Measurements from ENCODE around the gene ARMC6. TPM values are rescaled to one million over a fixed set of nuclear protein-coding genes. Genes with fewer than 3 reads are reported as not detected.

ARMC6 gene
- total and polyA plus RNA-seq, 4 donors, result 8.8 to 13.2 (median 12.4) TPM

DNA sequence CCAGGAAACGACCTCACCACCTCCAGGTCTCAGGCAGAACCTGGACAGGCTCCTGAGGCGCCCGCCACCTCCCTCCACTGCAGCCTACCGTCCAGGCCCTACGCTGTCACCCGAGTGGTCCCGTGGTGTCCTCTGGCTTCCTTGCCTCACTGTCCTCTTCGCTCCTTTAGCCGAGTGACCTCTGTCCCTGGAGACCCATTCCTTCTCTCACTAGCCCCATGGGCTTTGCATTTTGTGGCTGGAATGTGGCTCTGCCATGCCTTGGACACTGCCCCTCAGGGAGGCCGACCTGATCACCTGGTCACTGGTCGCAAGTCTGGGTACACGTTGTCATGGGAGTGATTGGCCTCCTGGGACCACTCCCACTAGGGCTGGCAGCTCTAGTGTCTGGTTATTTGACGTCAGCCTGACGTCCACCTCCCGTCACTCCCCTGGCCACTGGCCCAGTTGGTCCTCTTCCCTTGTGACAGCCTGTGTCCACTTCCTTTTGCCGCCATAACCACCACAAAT, 48.3 kb downstream of the ARMC6 start:
- H3K27me3 ChIP-seq (ENCODE audit: control insufficient read depth in 1 of 2, insufficient read depth in 2 of 2, low read length in 1 of 2), result no peaks in the 10 kb centered on the region
- no peak for DNase-seq
- ATAC-seq (ENCODE audit: low FRiP score), result no peak
- H3K27ac ChIP-seq (ENCODE audit: low read depth in 1 of 2, low read length in 2 of 2), result no peak overlapping the region
- WGBS, 2 donors, result 67 to 72% methylated on average over 16 of the region's 16 CpGs
- no peaks in the 10 kb centered on the region for H3K9me3 ChIP-seq (ENCODE audit: control insufficient read depth, low read length)
- H3K36me3 ChIP-seq (ENCODE audit: control insufficient read depth in 1 of 2, insufficient read depth in 2 of 2, low read length in 1 of 2), result no peaks in the 10 kb centered on the region
- no peaks in the 10 kb centered on the region for H3K4me1 ChIP-seq (ENCODE audit: control insufficient read depth in 1 of 2, insufficient read depth in 2 of 2, low read length in 2 of 2)
- intact Hi-C loops (cut with DNase I), result no loop called here
- no peak overlapping the region for H3K4me3 ChIP-seq (ENCODE audit: low read length in 2 of 2)

DNA sequence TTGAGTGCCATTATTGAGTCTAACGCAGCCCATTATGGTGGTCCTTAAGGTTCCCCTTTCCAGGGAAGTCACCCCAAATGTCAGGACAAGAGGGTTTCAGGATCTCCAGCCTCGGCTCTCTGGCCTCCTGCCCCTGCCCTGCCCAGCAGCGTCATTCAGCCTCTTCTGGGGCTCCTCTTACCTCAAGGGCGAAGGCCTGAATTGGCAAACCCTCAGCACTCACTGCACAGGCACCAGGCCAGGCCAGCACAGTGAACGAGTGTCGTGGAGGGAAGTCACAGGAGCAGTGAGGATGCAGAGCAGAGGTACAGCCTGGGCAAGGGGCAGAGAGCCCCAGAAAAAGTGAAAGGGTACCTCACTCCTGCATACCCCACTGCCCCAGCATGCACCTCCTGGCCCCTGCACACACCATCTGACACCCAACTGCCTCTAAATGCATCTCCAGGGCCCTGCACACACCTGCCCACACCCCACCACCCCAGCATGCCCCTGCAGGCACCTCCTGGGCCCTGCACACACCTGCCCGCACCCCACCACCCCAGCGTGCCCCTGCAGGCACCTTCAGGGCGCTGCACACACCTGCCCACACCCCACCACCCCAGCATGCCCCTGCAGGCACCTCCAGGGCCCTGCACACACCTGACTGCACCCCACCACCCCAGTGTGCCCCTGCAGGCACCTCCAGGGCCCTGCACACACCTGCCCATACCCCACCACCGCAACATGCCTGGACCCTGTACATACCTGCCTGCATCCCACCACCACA, 50.2 kb downstream of the ARMC6 start:
- Histone ChIP-seq H3K9me3 (ENCODE audit: control insufficient read depth, low read length) (no peaks in the 10 kb centered on the region), H3K4me1 (ENCODE audit: control insufficient read depth in 1 of 2, insufficient read depth in 2 of 2, low read length in 2 of 2) (no peaks in the 10 kb centered on the region), H3K27ac (ENCODE audit: low read depth in 1 of 2, low read length in 2 of 2) (no peak overlapping the region), H3K27me3 (ENCODE audit: control insufficient read depth in 1 of 2, insufficient read depth in 2 of 2, low read length in 1 of 2) (no peaks in the 10 kb centered on the region), H3K36me3 (ENCODE audit: control insufficient read depth in 1 of 2, insufficient read depth in 2 of 2, low read length in 1 of 2) (no peaks in the 10 kb centered on the region), H3K4me3 (ENCODE audit: low read length in 2 of 2) (no peak overlapping the region)
- intact Hi-C loops (cut with DNase I), result no loop called here
- 87 to 89% methylated on average over 10 of the region's 10 CpGs for WGBS, 2 donors
- ATAC-seq (ENCODE audit: low FRiP score) (no peak), DNase-seq (no peak)

GRCh38 chr19:19087676-19088075, 54.3 kb downstream of the ARMC6 start:
- 86 to 94% methylated on average over 2 of the region's 2 CpGs for WGBS, 2 donors
- intact Hi-C loops (cut with DNase I), result no loop called here
- H3K4me1 ChIP-seq (ENCODE audit: control insufficient read depth in 1 of 2, insufficient read depth in 2 of 2, low read length in 2 of 2), result no peaks in the 10 kb centered on the region
- H3K36me3 ChIP-seq (ENCODE audit: control insufficient read depth in 1 of 2, insufficient read depth in 2 of 2, low read length in 1 of 2), result no peaks in the 10 kb centered on the region
- ATAC-seq (ENCODE audit: low FRiP score) (no peak), DNase-seq (no peak)
- no peak overlapping the region for H3K4me3 ChIP-seq (ENCODE audit: low read length in 2 of 2)
- H3K9me3 ChIP-seq (ENCODE audit: control insufficient read depth, low read length), result no peaks in the 10 kb centered on the region
- no peak overlapping the region for H3K27ac ChIP-seq (ENCODE audit: low read depth in 1 of 2, low read length in 2 of 2)
- H3K27me3 ChIP-seq (ENCODE audit: control insufficient read depth in 1 of 2, insufficient read depth in 2 of 2, low read length in 1 of 2), result no peaks in the 10 kb centered on the region

DNA sequence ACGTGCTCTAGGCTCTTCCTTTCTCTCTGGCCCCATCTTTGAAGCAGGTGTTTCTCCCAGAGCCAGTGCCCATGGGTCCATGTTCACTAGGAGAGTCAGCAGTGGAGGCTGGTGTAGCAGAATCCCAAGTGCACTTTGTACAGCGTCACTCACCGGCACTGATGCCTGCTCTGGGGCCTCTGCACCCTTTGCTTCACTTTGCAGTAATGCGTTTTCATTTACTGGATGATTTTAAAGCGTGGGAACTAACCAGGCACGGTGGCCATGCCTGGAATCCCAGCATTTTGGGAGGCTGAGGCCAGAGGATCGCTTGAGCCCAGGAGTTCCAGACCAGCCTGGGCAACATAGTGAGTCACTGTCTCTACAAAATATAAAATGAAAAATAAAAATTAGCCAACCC, 61.1 kb downstream of the ARMC6 start:
- Histone ChIP-seq H3K4me1 (ENCODE audit: control insufficient read depth in 1 of 2, insufficient read depth in 2 of 2, low read length in 2 of 2) (no peaks in the 10 kb centered on the region), H3K27me3 (ENCODE audit: control insufficient read depth in 1 of 2, insufficient read depth in 2 of 2, low read length in 1 of 2) (no peaks in the 10 kb centered on the region), H3K36me3 (ENCODE audit: control insufficient read depth in 1 of 2, insufficient read depth in 2 of 2, low read length in 1 of 2) (peaks cover 2 to 4% of the 10 kb centered on the region in 2 donors), H3K27ac (ENCODE audit: low read depth in 1 of 2, low read length in 2 of 2) (no peak overlapping the region), H3K9me3 (ENCODE audit: control insufficient read depth, low read length) (no peaks in the 10 kb centered on the region), H3K4me3 (ENCODE audit: low read length in 2 of 2) (no peak overlapping the region)
- WGBS, 2 donors, result 89 to 91% methylated on average over 7 of the region's 7 CpGs
- intact Hi-C loops (cut with DNase I), result no loop called here
- ATAC-seq (ENCODE audit: low FRiP score) (no peak), DNase-seq (no peak)

- H3K27ac ChIP-seq (ENCODE audit: low read depth in 1 of 2, low read length in 2 of 2), result no peak overlapping the region
- no peaks in the 10 kb centered on the region for H3K4me1 ChIP-seq (ENCODE audit: control insufficient read depth in 1 of 2, insufficient read depth in 2 of 2, low read length in 2 of 2)
- WGBS, 2 donors, result 84% methylated on average over 11 of the region's 11 CpGs
- intact Hi-C loops (cut with DNase I), result no loop called here
- DNase-seq (no peak), ATAC-seq (ENCODE audit: low FRiP score) (no peak)
- no peak overlapping the region for H3K4me3 ChIP-seq (ENCODE audit: low read length in 2 of 2)
- H3K27me3 ChIP-seq (ENCODE audit: control insufficient read depth in 1 of 2, insufficient read depth in 2 of 2, low read length in 1 of 2), result no peaks in the 10 kb centered on the region
- H3K9me3 ChIP-seq (ENCODE audit: control insufficient read depth, low read length), result no peaks in the 10 kb centered on the region
- peaks cover 4% of the 10 kb centered on the region in 2 donors for H3K36me3 ChIP-seq (ENCODE audit: control insufficient read depth in 1 of 2, insufficient read depth in 2 of 2, low read length in 1 of 2)
Measured at GRCh38 chr19:19095691-19096090, 62.3 kb downstream of the ARMC6 start.

DNA sequence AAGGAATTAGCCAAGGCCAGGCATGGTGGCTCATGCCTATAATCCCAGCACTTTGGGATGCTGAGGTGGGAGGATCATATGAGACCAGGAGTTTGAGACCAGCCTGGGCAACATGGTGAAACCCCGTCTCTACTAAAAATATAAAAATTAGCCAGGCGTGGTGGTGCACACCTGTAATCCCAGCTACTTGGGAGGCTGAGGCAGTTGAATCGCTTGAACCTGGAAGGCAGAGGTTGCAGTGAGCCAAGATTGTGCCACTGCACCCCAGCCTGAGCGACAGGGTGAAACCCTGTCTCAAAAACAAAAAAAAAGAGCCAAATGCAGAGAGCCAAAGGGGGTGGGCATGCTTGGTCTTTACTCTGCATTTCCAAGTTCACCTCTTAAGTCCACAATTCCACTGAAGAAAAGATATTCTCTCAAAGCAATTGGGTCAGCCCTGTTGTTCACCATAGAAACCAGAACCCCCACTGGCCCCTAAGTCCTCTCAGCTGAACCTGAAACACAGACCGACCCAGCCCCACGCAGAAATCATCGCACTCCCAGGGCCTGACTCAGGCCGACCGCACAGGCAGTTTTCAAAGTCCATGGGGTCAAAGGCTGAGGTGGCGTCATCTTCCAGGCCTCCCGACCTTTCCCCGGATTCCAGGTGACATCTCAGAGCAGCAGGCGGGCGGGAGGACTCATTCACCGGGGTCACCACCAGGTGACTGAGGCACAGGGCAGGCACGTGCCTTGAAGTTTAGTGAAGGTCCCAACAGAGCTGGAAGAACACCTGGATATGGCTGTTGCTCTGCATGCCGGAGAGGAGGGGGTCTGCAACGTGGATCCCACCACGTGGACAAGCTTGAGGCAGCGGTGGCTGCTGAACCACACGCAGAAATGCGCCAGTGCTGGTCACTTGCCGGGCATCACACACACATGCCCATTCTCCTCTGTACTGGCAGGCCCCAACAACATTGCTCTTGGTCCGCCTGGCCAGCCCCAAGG, 63.5 kb downstream of the ARMC6 start:
- Histone ChIP-seq H3K27me3 (ENCODE audit: control insufficient read depth in 1 of 2, insufficient read depth in 2 of 2, low read length in 1 of 2) (no peaks in the 10 kb centered on the region), H3K9me3 (ENCODE audit: control insufficient read depth, low read length) (no peaks in the 10 kb centered on the region), H3K36me3 (ENCODE audit: control insufficient read depth in 1 of 2, insufficient read depth in 2 of 2, low read length in 1 of 2) (peaks cover 4% of the 10 kb centered on the region in 2 donors), H3K4me3 (ENCODE audit: low read length in 2 of 2) (no peak overlapping the region), H3K27ac (ENCODE audit: low read depth in 1 of 2, low read length in 2 of 2) (no peak overlapping the region), H3K4me1 (ENCODE audit: control insufficient read depth in 1 of 2, insufficient read depth in 2 of 2, low read length in 2 of 2) (no peaks in the 10 kb centered on the region)
- DNase-seq (no peak), ATAC-seq (ENCODE audit: low FRiP score) (no peak)
- intact Hi-C loops (cut with DNase I), result no loop called here
- 93 to 95% methylated on average over 24 of the region's 24 CpGs for WGBS, 2 donors

GRCh38 chr19:19098084-19098702, 64.8 kb downstream of the ARMC6 start:
- no peaks in the 10 kb centered on the region for H3K4me1 ChIP-seq (ENCODE audit: control insufficient read depth in 1 of 2, insufficient read depth in 2 of 2, low read length in 2 of 2)
- H3K9me3 ChIP-seq (ENCODE audit: control insufficient read depth, low read length), result no peaks in the 10 kb centered on the region
- DNase-seq (no peak), ATAC-seq (ENCODE audit: low FRiP score) (no peak)
- no peaks in the 10 kb centered on the region for H3K27me3 ChIP-seq (ENCODE audit: control insufficient read depth in 1 of 2, insufficient read depth in 2 of 2, low read length in 1 of 2)
- H3K36me3 ChIP-seq (ENCODE audit: control insufficient read depth in 1 of 2, insufficient read depth in 2 of 2, low read length in 1 of 2), result peaks cover 4% of the 10 kb centered on the region in 2 donors
- WGBS, 2 donors, result 80 to 82% methylated on average over 9 of the region's 9 CpGs
- intact Hi-C loops (cut with DNase I), result no loop called here
- H3K4me3 ChIP-seq (ENCODE audit: low read length in 2 of 2), result no peak overlapping the region
- H3K27ac ChIP-seq (ENCODE audit: low read depth in 1 of 2, low read length in 2 of 2), result no peak overlapping the region

GRCh38 chr19:19098703-19099632, 65.6 kb downstream of the ARMC6 start:
- 83 to 85% methylated on average over 18 of the region's 18 CpGs for WGBS, 2 donors
- Histone ChIP-seq H3K9me3 (ENCODE audit: control insufficient read depth, low read length) (no peaks in the 10 kb centered on the region), H3K4me1 (ENCODE audit: control insufficient read depth in 1 of 2, insufficient read depth in 2 of 2, low read length in 2 of 2) (no peaks in the 10 kb centered on the region), H3K36me3 (ENCODE audit: control insufficient read depth in 1 of 2, insufficient read depth in 2 of 2, low read length in 1 of 2) (peaks cover 4% of the 10 kb centered on the region in 2 donors), H3K27ac (ENCODE audit: low read depth in 1 of 2, low read length in 2 of 2) (no peak overlapping the region), H3K27me3 (ENCODE audit: control insufficient read depth in 1 of 2, insufficient read depth in 2 of 2, low read length in 1 of 2) (no peaks in the 10 kb centered on the region), H3K4me3 (ENCODE audit: low read length in 2 of 2) (no peak overlapping the region)
- intact Hi-C loops (cut with DNase I), result no loop called here
- ATAC-seq (ENCODE audit: low FRiP score) (no peak), DNase-seq (no peak)

Measured in aorta (tissue), 5 donors.